Measurements from ENCODE around the gene ZNF555.

Gene ZNF555

GRCh38 chr19:2795827-2796658, 45.2 kb upstream of the ZNF555 start:
- no peaks in the 10 kb centered on the region for H3K27me3 ChIP-seq (ENCODE audit: insufficient read depth, poor library complexity, severe bottlenecking)
- peaks cover 57% of the 10 kb centered on the region for H3K36me3 ChIP-seq (ENCODE audit: low read depth)
- H3K9me3 ChIP-seq (ENCODE audit: severe bottlenecking): no peaks in the 10 kb centered on the region
- H3K4me3 ChIP-seq (ENCODE audit: severe bottlenecking): no peak overlapping the region
- H3K27ac ChIP-seq (ENCODE audit: poor library complexity, severe bottlenecking): no peak overlapping the region
- no peaks in the 10 kb centered on the region for H3K4me1 ChIP-seq (ENCODE audit: insufficient read depth, poor library complexity, severe bottlenecking)
- no peak for DNase-seq (ENCODE audit: low spot score)
- no peak for TF ChIP-seq CTCF (IDR thresholded peaks at IDR 0.05; ENCODE audit: poor library complexity, severe bottlenecking)
- no peak for ATAC-seq (ENCODE audit: low read depth)

- Histone ChIP-seq H3K4me1 (ENCODE audit: insufficient read depth, poor library complexity, severe bottlenecking) (no peaks in the 10 kb centered on the region), H3K4me3 (ENCODE audit: severe bottlenecking) (no peak overlapping the region), H3K27ac (ENCODE audit: poor library complexity, severe bottlenecking) (no peak overlapping the region), H3K36me3 (ENCODE audit: low read depth) (peaks cover 57% of the 10 kb centered on the region), H3K27me3 (ENCODE audit: insufficient read depth, poor library complexity, severe bottlenecking) (no peaks in the 10 kb centered on the region), H3K9me3 (ENCODE audit: severe bottlenecking) (no peaks in the 10 kb centered on the region)
- no peak for TF ChIP-seq CTCF (IDR thresholded peaks at IDR 0.05; ENCODE audit: poor library complexity, severe bottlenecking)
- DNase-seq (ENCODE audit: low spot score): no peak
- no peak for ATAC-seq (ENCODE audit: low read depth)
Measured at GRCh38 chr19:2796659-2797266, 44.5 kb upstream of the ZNF555 start.

- H3K9me3 ChIP-seq (ENCODE audit: severe bottlenecking): no peaks in the 10 kb centered on the region
- no peak overlapping the region for H3K27ac ChIP-seq (ENCODE audit: poor library complexity, severe bottlenecking)
- H3K36me3 ChIP-seq (ENCODE audit: low read depth): peaks cover 57% of the 10 kb centered on the region
- no peak for TF ChIP-seq CTCF (IDR thresholded peaks at IDR 0.05; ENCODE audit: poor library complexity, severe bottlenecking)
- DNase-seq (ENCODE audit: low spot score) (no peak), ATAC-seq (ENCODE audit: low read depth) (no peak)
- H3K27me3 ChIP-seq (ENCODE audit: insufficient read depth, poor library complexity, severe bottlenecking): no peaks in the 10 kb centered on the region
- H3K4me1 ChIP-seq (ENCODE audit: insufficient read depth, poor library complexity, severe bottlenecking): no peaks in the 10 kb centered on the region
- H3K4me3 ChIP-seq (ENCODE audit: severe bottlenecking): no peak overlapping the region
Measured at GRCh38 chr19:2797280-2797679, 44.0 kb upstream of the ZNF555 start.

GRCh38 chr19:2798158-2798685, 43.1 kb upstream of the ZNF555 start:
- no peak for TF ChIP-seq CTCF (IDR thresholded peaks at IDR 0.05; ENCODE audit: poor library complexity, severe bottlenecking)
- Histone ChIP-seq H3K27ac (ENCODE audit: poor library complexity, severe bottlenecking) (no peak overlapping the region), H3K9me3 (ENCODE audit: severe bottlenecking) (no peaks in the 10 kb centered on the region), H3K4me1 (ENCODE audit: insufficient read depth, poor library complexity, severe bottlenecking) (no peaks in the 10 kb centered on the region), H3K27me3 (ENCODE audit: insufficient read depth, poor library complexity, severe bottlenecking) (no peaks in the 10 kb centered on the region), H3K36me3 (ENCODE audit: low read depth) (peaks cover 56% of the 10 kb centered on the region), H3K4me3 (ENCODE audit: severe bottlenecking) (no peak overlapping the region)
- ATAC-seq (ENCODE audit: low read depth): no peak
- no peak for DNase-seq (ENCODE audit: low spot score)
